PC-9 (cell line): ENCODE measurements around the gene UBAP2L.

Experiments used
- EZH2 ChIP-seq: fragments of 200-600 bp; sonication (generic); IDR thresholded peaks from 2 replicates; pipeline ENCODE4 v1.8.0; 2017; ENCODE audit warnings: antibody characterized with exemption, low read depth
- TF ChIP-seq, protein P1 (sequence below): fragments of 200-600 bp; sonication (generic); conservative IDR thresholded peaks from 2 replicates; pipeline ENCODE4 v1.6.1; 2017; ENCODE audit warnings: mixed run types, antibody characterized with exemption, mild to moderate bottlenecking, moderate library complexity

- TF ChIP-seq, protein P1, sequence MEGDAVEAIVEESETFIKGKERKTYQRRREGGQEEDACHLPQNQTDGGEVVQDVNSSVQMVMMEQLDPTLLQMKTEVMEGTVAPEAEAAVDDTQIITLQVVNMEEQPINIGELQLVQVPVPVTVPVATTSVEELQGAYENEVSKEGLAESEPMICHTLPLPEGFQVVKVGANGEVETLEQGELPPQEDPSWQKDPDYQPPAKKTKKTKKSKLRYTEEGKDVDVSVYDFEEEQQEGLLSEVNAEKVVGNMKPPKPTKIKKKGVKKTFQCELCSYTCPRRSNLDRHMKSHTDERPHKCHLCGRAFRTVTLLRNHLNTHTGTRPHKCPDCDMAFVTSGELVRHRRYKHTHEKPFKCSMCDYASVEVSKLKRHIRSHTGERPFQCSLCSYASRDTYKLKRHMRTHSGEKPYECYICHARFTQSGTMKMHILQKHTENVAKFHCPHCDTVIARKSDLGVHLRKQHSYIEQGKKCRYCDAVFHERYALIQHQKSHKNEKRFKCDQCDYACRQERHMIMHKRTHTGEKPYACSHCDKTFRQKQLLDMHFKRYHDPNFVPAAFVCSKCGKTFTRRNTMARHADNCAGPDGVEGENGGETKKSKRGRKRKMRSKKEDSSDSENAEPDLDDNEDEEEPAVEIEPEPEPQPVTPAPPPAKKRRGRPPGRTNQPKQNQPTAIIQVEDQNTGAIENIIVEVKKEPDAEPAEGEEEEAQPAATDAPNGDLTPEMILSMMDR: peak; percentile 74
- TF ChIP-seq EZH2: no peak
Measured at GRCh38 chr1:154198756-154199562, 21.8 kb upstream of the UBAP2L start.
